HG03175 (cell line): ENCODE results near the gene SYT6.
"Not testable (repeated sequence)": the region's sequence is repeated elsewhere in the genome, so short reads cannot be mapped to it uniquely, and the experiment has no call there.

Experiments used
- ATAC-seq: cut with Tn5 transposase; IDR thresholded peaks from one replicate; pipeline ENCODE4 v1.9.1; 2021; ENCODE audit warnings: mild to moderate bottlenecking, moderate library complexity; ENCODE audit not compliant: unreplicated experiment

SYT6 gene

GRCh38 chr1:114076308-114076707 lies 77.4 kb downstream of the SYT6 start:
- ATAC-seq, result no peak

GRCh38 chr1:114075546-114076242 lies 78.0 kb downstream of the SYT6 start:
- no peak for ATAC-seq

- no peak for ATAC-seq
Measured at GRCh38 chr1:114075105-114075504, 78.6 kb downstream of the SYT6 start.

- ATAC-seq, result no peak
Measured at GRCh38 chr1:114072246-114072645, 81.4 kb downstream of the SYT6 start.

GRCh38 chr1:114069762-114070161 lies 83.9 kb downstream of the SYT6 start:
- not testable (repeated sequence) for ATAC-seq

- not testable (repeated sequence) for ATAC-seq
Measured at GRCh38 chr1:114068684-114069083, 85.0 kb downstream of the SYT6 start.

GRCh38 chr1:114065671-114066070 lies 88.0 kb downstream of the SYT6 start:
- ATAC-seq, result not testable (repeated sequence)

GRCh38 chr1:114063544-114063943 lies 90.1 kb downstream of the SYT6 start:
- no peak for ATAC-seq

- no peak for ATAC-seq
Measured at GRCh38 chr1:114062477-114063099, 91.1 kb downstream of the SYT6 start.

- ATAC-seq, result no peak
Measured at GRCh38 chr1:114061121-114061830, 92.4 kb downstream of the SYT6 start.

GRCh38 chr1:114058236-114058635 lies 95.4 kb downstream of the SYT6 start:
- ATAC-seq, result not testable (repeated sequence)

- ATAC-seq, result no peak
Measured at GRCh38 chr1:114054148-114054547, 99.5 kb downstream of the SYT6 start.

DNA sequence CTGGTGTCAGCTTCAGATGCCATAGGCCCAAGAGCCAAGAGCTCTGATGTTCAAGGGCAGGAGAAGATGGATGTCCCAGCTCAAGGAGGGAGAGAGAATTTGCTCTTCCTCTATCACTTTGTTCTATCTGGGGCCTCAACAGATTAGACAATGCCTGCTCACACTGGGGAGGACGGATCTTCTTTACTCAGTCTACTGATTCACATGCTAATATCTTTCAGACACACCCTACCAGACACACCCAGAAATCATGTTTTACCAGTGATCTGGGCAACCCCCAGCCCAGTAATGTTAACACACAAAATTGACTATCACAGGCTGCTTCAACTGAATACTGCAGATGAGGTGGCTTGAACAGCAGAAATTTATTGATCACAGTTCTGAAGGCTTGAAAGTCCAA lies 105.4 kb downstream of the SYT6 start:
- no peak for ATAC-seq

GRCh38 chr1:114043548-114043947 lies 110.1 kb downstream of the SYT6 start:
- ATAC-seq, result no peak

DNA sequence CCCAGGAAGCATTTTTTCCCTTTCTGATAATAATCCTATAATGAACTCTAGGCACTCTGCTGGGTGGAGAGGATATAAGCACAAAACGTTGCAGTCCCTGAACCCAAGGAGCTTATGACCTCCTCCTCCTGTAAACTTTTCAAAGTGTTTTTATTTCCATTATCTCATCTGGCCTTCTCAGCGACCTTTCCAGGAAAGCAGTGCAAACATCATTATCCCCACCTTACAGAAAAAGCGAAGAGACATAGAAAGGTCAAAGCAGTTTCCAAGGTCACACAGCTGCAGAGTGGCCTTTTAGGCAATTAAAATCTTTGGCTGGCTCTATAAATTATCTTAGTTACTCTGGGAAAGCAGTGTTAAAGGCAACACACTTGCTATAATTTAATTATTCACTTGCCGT lies 110.6 kb downstream of the SYT6 start:
- ATAC-seq, result no peak

DNA sequence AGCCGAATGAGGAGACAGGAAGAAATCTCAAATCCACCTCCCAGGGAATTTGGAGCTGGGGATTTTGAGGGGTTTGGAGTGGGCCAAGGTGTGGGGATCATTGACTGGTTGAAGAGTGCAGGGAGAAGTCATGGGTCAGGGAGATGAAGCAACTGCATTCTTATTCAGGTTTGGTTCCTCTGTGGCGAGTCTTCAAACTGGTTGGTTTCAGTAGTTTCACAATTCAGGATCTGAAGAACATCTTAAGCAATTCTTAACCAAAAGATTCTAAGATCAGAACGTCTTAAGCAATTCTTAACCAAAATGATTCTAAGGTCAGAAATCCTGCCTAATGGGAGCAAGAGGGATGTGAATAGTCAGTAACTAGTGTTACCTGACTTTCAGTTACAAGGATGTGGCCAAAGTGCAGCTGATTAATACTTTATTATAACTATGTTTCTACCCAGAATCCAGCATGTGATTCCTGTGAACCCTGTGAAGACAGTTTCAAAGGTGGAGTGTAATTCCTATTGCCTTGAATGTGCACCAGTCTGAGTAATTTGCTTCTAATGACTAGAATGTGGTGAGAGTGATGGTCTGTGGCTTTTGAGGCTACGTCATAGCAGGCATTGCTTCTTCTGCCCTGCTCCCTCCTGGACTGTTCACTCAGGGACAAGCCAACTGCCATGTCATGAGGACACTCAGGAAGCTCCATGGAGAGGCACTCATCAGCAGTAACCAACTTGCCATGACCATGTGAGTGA lies 113.2 kb downstream of the SYT6 start:
- no peak for ATAC-seq
